H9 (cell line): ENCODE measurements around the gene ATL1. TPM values are rescaled to one million over a fixed set of nuclear protein-coding genes. Genes with fewer than 3 reads are reported as not detected.

Source experiments
- DNase-seq: peaks from one replicate; pipeline ENCODE4 v3.0.0-alpha.2; 2017
- H2AFZ ChIP-seq: one replicate; pipeline ENCODE4 v1.6.1; 2013; ENCODE audit warnings: mild to moderate bottlenecking, low read length, control low read depth, moderate library complexity
- H2AK5ac ChIP-seq: 2 replicates; pipeline ENCODE4 v1.6.1; 2013; ENCODE audit warnings: low read length, control low read depth, mixed read lengths; ENCODE audit not compliant: insufficient read length
- H2BK120ac ChIP-seq: one replicate; pipeline ENCODE4 v1.6.1; 2013; ENCODE audit warnings: low read depth, mild to moderate bottlenecking, low read length, control low read depth, inconsistent platforms; ENCODE audit not compliant: poor library complexity, severe bottlenecking
- H2BK12ac ChIP-seq: 2 replicates; pipeline ENCODE4 v1.6.1; 2013; ENCODE audit warnings: low read length, control low read depth, mixed read lengths, low read depth; ENCODE audit not compliant: insufficient read length
- H2BK15ac ChIP-seq: 2 replicates; pipeline ENCODE4 v1.6.1; 2013; ENCODE audit warnings: low read depth, low read length, control low read depth
- H2BK20ac ChIP-seq: one replicate; pipeline ENCODE4 v1.6.1; 2013; ENCODE audit warnings: low read depth, mild to moderate bottlenecking, low read length, control low read depth, inconsistent platforms; ENCODE audit not compliant: poor library complexity, severe bottlenecking
- H2BK5ac ChIP-seq: 2 replicates; pipeline ENCODE4 v1.6.1; 2013; ENCODE audit warnings: low read length, control low read depth, mixed read lengths; ENCODE audit not compliant: insufficient read length
- H3K14ac ChIP-seq: 2 replicates; pipeline ENCODE4 v1.6.1; 2013; ENCODE audit warnings: low read length, control low read depth; ENCODE audit not compliant: insufficient read depth
- H3K18ac ChIP-seq: 2 replicates; pipeline ENCODE4 v1.6.1; 2013; ENCODE audit warnings: low read depth, mild to moderate bottlenecking, mixed read lengths, low read length, control low read depth; ENCODE audit not compliant: insufficient read length
- H3K23ac ChIP-seq: 2 replicates; pipeline ENCODE4 v1.6.1; 2013; ENCODE audit warnings: low read length, control low read depth, mixed read lengths, low read depth; ENCODE audit not compliant: insufficient read length
- H3K23me2 ChIP-seq: 2 replicates; pipeline ENCODE4 v1.6.1; 2013; ENCODE audit warnings: low read depth, mild to moderate bottlenecking, mixed read lengths, low read length, control low read depth; ENCODE audit not compliant: insufficient read length, poor library complexity, severe bottlenecking
- H3K27ac ChIP-seq: 2 replicates; pipeline ENCODE4 v1.5.1; 2013; ENCODE audit warnings: low read length, control low read depth, mixed read lengths, low read depth; ENCODE audit not compliant: insufficient read length
- H3K27me3 ChIP-seq: 2 replicates; pipeline ENCODE4 v1.6.1; 2013; ENCODE audit warnings: low read length, control low read depth, inconsistent platforms; ENCODE audit not compliant: insufficient read depth
- H3K4ac ChIP-seq: 2 replicates; pipeline ENCODE4 v1.6.1; 2013; ENCODE audit warnings: low read depth, mild to moderate bottlenecking, control low read depth, inconsistent platforms, low read length, moderate library complexity
- H3K4me1 ChIP-seq: 2 replicates; pipeline ENCODE4 v1.6.1; 2013; ENCODE audit warnings: low read length, control low read depth, inconsistent platforms; ENCODE audit not compliant: insufficient read depth
- H3K4me2 ChIP-seq: 2 replicates; pipeline ENCODE4 v1.6.1; 2013; ENCODE audit warnings: low read length, control low read depth, mixed read lengths; ENCODE audit not compliant: insufficient read length, insufficient read depth
- H3K56ac ChIP-seq: 2 replicates; pipeline ENCODE4 v1.6.1; 2013; ENCODE audit warnings: low read depth, mild to moderate bottlenecking, mixed read lengths, low read length, control low read depth; ENCODE audit not compliant: insufficient read length
- H3K79me1 ChIP-seq: 2 replicates; pipeline ENCODE4 v1.6.1; 2013; ENCODE audit warnings: low read depth, mild to moderate bottlenecking, moderate library complexity, low read length, control low read depth, inconsistent platforms; ENCODE audit not compliant: insufficient read depth, poor library complexity, severe bottlenecking
- H3K79me2 ChIP-seq: 2 replicates; pipeline ENCODE4 v1.6.1; 2013; ENCODE audit warnings: low read length, control low read depth, inconsistent platforms; ENCODE audit not compliant: insufficient read depth
- H3K9ac ChIP-seq: 2 replicates; pipeline ENCODE4 v1.6.1; 2013; ENCODE audit warnings: low read length, control low read depth, mixed read lengths; ENCODE audit not compliant: insufficient read length; ENCODE audit errors: extremely low read depth
- H3K9me3 ChIP-seq: one replicate; pipeline ENCODE4 v1.6.1; 2013; ENCODE audit warnings: low read depth, low read length, inconsistent platforms; ENCODE audit not compliant: control insufficient read depth
- H3T11ph ChIP-seq: one replicate; pipeline ENCODE4 v1.6.1; 2013; ENCODE audit warnings: mild to moderate bottlenecking, low read length, control low read depth, inconsistent platforms
- H4K20me1 ChIP-seq: one replicate; pipeline ENCODE4 v1.6.1; 2013; ENCODE audit not compliant: control insufficient read depth, insufficient read length, insufficient read depth
- H4K5ac ChIP-seq: 2 replicates; pipeline ENCODE4 v1.6.1; 2013; ENCODE audit warnings: low read depth, mild to moderate bottlenecking, mixed read lengths, low read length, control low read depth; ENCODE audit not compliant: insufficient read length
- H4K8ac ChIP-seq: replicated peaks from 2 replicates; pipeline ENCODE4 v1.6.1; 2013; ENCODE audit warnings: low read length, control low read depth, mixed read lengths, low read depth; ENCODE audit not compliant: insufficient read length
- H4K91ac ChIP-seq: 2 replicates; pipeline ENCODE4 v1.6.1; 2013; ENCODE audit warnings: low read depth, mild to moderate bottlenecking, moderate library complexity, mixed read lengths, low read length, control low read depth; ENCODE audit not compliant: insufficient read length
- H3K27ac Mint-ChIP-seq, 3 experiments: 2 replicates in 2 of 3; 3 replicates in 1 of 3; pipeline ENCODE4 v1.8.0; 2020 to 2021; ENCODE audit warnings: mixed read lengths in 3 of 3, mild to moderate bottlenecking in 1 of 3, moderate library complexity in 1 of 3
- H3K27me3 Mint-ChIP-seq: 2 replicates; pipeline ENCODE4 v1.8.0; 2021; ENCODE audit warnings: low read depth, mild to moderate bottlenecking, moderate library complexity, mixed read lengths
- H3K36me3 Mint-ChIP-seq, 3 experiments: 2 replicates in 2 of 3; 3 replicates in 1 of 3; pipeline ENCODE4 v1.8.0; 2020 to 2021; ENCODE audit warnings: low read depth in 3 of 3, mixed read lengths in 3 of 3; ENCODE audit not compliant: insufficient read depth in 1 of 3
- H3K4me1 Mint-ChIP-seq, 2 experiments: 2 replicates each; pipeline ENCODE4 v1.8.0; 2020; ENCODE audit warnings: mixed read lengths in 2 of 2
- H3K4me3 Mint-ChIP-seq, 2 experiments: 2 replicates in 1 of 2; 3 replicates in 1 of 2; pipeline ENCODE4 v1.8.0; 2020 to 2021; ENCODE audit warnings: mild to moderate bottlenecking in 2 of 2, mixed read lengths in 2 of 2, moderate library complexity in 1 of 2
- H3K9me3 Mint-ChIP-seq, 2 experiments: 2 replicates in 1 of 2; 3 replicates in 1 of 2; pipeline ENCODE4 v1.8.0; 2020; ENCODE audit warnings: mild to moderate bottlenecking in 2 of 2, mixed read lengths in 2 of 2, moderate library complexity in 1 of 2
- WGBS: extraction: QIAGEN DNeasy Blood & Tissue Kit; methylation state at CpG from one replicate; pipeline ENCODE4 v1.1.7; 2013; ENCODE audit warnings: missing lambda C conversion rate, low lambda C conversion rate, mixed read lengths; ENCODE audit not compliant: insufficient read length; ENCODE audit errors: extremely low coverage; 5-methylcytosine and 5-hydroxymethylcytosine counted together
- total RNA-seq: library from RNA; stranded (reverse); gene quantifications from 2 replicates; pipeline ENCODE4 v1.2.1, GENCODE V29; 2021
- TF ChIP-seq, protein P1 (sequence below): fragments of 200-600 bp; sonication (generic); conservative IDR thresholded peaks from 3 replicates; pipeline ENCODE4 v1.8.0; 2021; ENCODE audit warnings: antibody characterized with exemption, mild to moderate bottlenecking

Gene ATL1
- total RNA-seq, 1 experiment from 2014 or later, result 3.0 TPM

- Histone ChIP-seq H4K8ac (no peak within 1 kb of the TSS), H2BK120ac (no peak within 1 kb of the TSS), H3K9ac (peak within 1 kb of the TSS; percentile 89), H3K56ac (no peak within 1 kb of the TSS), H4K91ac (peak within 1 kb of the TSS; percentile 17), H3K79me2 (peaks cover 27% of the 10 kb centered on the region; the same call in 1 of the 2 replicates), H4K5ac (no peak within 1 kb of the TSS), H2AK5ac (no peak within 1 kb of the TSS), H2BK12ac (no peak within 1 kb of the TSS), H2BK20ac (no peak within 1 kb of the TSS), H3K18ac (peak within 1 kb of the TSS; percentile 90), H3K4me2 (peak within 1 kb of the TSS; percentile 90), H3K23ac (no peak within 1 kb of the TSS), H2BK15ac (no peak within 1 kb of the TSS; the same call in 1 of the 2 replicates), H3K23me2 (peaks cover 16% of the 10 kb centered on the region), H2AFZ (peak within 1 kb of the TSS; percentile 11), H3K9me3 (no peaks in the 10 kb centered on the region), H3K4ac (no peak within 1 kb of the TSS; the same call in 1 of the 2 replicates), H4K20me1 (no peaks in the 10 kb centered on the region), H3K27me3 (no peaks in the 10 kb centered on the region), H2BK5ac (no peak within 1 kb of the TSS), H3K14ac (peak within 1 kb of the TSS; percentile 96), H3K4me1 (peaks cover 4% of the 10 kb centered on the region; the same call in 1 of the 2 replicates), H3T11ph (no peak within 1 kb of the TSS), H3K79me1 (peaks cover 4% of the 10 kb centered on the region), H3K27ac (no peak within 1 kb of the TSS)
- peak within 1 kb of the TSS; percentile 93 for H3K4me3 Mint-ChIP-seq
- TF ChIP-seq, protein P1, sequence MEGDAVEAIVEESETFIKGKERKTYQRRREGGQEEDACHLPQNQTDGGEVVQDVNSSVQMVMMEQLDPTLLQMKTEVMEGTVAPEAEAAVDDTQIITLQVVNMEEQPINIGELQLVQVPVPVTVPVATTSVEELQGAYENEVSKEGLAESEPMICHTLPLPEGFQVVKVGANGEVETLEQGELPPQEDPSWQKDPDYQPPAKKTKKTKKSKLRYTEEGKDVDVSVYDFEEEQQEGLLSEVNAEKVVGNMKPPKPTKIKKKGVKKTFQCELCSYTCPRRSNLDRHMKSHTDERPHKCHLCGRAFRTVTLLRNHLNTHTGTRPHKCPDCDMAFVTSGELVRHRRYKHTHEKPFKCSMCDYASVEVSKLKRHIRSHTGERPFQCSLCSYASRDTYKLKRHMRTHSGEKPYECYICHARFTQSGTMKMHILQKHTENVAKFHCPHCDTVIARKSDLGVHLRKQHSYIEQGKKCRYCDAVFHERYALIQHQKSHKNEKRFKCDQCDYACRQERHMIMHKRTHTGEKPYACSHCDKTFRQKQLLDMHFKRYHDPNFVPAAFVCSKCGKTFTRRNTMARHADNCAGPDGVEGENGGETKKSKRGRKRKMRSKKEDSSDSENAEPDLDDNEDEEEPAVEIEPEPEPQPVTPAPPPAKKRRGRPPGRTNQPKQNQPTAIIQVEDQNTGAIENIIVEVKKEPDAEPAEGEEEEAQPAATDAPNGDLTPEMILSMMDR, result peak; percentile 87
- peak within 1 kb of the TSS in 2 of 3 experiments; percentile 93 to 97; a peak in 5 of 7 replicates for H3K27ac Mint-ChIP-seq
- H3K27me3 Mint-ChIP-seq, result no peaks in the 10 kb centered on the region; the same call in 1 of the 2 replicates
- peaks cover 31 to 34% of the 10 kb centered on the region in 2 experiments for H3K4me1 Mint-ChIP-seq
- peak; percentile 89 for DNase-seq
- peaks cover 8 to 19% (median 15%) of the 10 kb centered on the region in 3 experiments for H3K36me3 Mint-ChIP-seq
- peaks cover 10 to 14% of the 10 kb centered on the region in 2 experiments for H3K9me3 Mint-ChIP-seq
- WGBS, result no CpG with 5 or more reads among the region's 60 CpGs
Observed at GRCh38 chr14:50532502-50533240, 27.3 kb upstream of the ATL1 start, which contains the start of gene MAP4K5. Gene MAP4K5, minus strand, starts transcription at chr14:50532569. Its CDS starts 520 bp downstream, at chr14:50532049.
